ENCODE data around the gene EPHA1. TPM values are rescaled to one million over a fixed set of nuclear protein-coding genes. Genes with fewer than 3 reads are reported as not detected.

The EPHA1 gene
- total and polyA plus RNA-seq, 2 experiments from 2014 or later = 60.7 to 154 TPM

DNA sequence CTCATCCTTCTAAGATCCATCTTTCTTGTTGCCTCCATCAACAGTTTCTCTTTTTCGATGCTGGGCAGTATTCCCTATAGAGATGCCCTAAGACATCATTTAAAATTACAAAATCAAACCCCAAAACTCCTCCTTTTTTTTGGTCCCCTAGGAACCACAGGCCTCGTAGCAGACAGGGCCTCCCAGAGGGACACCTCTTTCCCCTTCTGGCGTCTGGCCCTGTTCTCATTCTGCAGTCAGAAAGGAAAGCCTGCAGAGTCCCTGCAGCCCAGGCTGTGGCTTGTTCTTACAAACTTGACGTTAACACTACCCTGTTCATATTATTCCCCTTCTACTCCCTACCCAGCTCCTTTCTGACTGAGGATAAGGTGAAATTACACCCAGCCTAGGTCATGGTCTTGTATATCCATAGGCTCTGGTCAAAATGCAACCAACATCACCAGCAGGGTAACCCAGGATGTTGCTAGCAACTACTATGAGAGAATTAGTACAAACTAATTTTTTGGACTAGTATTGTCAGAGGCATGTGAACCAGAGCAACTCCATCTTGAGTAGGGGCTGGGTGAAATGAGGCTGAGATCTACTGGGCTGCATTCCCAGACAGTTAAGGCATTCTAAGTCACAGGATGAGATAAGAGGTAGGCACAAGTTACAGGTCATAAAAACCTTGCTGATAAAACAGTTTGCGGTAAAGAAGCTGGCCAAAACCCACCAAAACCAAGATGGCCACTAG lies 3.5 kb upstream of the EPHA1 start:
- Histone ChIP-seq H3K4me3 (peak overlapping the region; percentile 43; the same call in 1 of the 2 replicates), H2AFZ (no peak overlapping the region), H3K27ac (ENCODE audit: low read depth) (peak overlapping the region; percentile 64; the same call in 1 of the 2 replicates), H3K4me1 (ENCODE audit: insufficient read depth) (peaks cover 65% of the 10 kb centered on the region), H4K20me1 (replicated peaks; ENCODE audit: insufficient read depth) (no peaks in the 10 kb centered on the region), H3K27me3 (ENCODE audit: insufficient read depth) (no peaks in the 10 kb centered on the region), H3F3A (replicated peaks; ENCODE audit: low read depth) (peaks cover 8% of the 10 kb centered on the region), H3K79me2 (replicated peaks; ENCODE audit: insufficient read depth) (peaks cover 19% of the 10 kb centered on the region), H3K36me3 (ENCODE audit: insufficient read depth) (no peaks in the 10 kb centered on the region), H3K9me2 (ENCODE audit: insufficient read depth) (no peaks in the 10 kb centered on the region), H3K4me2 (peak overlapping the region; percentile 76)
- no peak for DNase-seq (ENCODE audit: low spot score)
- peak overlapping the region; percentile 68 for H3K27ac Mint-ChIP-seq
- H3K36me3 Mint-ChIP-seq (ENCODE audit: low read depth) = peaks cover 4% of the 10 kb centered on the region
- TF ChIP-seq ZNF114 (CRISPR knock-in tag; IDR thresholded peaks at IDR 0.05) = no peak
- no peak for TF ChIP-seq CREB1 (CRISPR knock-in tag; IDR thresholded peaks at IDR 0.05; ENCODE audit: low read depth)
- no peak for TF ChIP-seq NANOG (IDR thresholded peaks at IDR 0.05; ENCODE audit: borderline replicate concordance)
- no peak for TF ChIP-seq JUNB (IDR thresholded peaks at IDR 0.05; ENCODE audit: unreplicated experiment)
- TF ChIP-seq POLR2AphosphoS5 (IDR thresholded peaks at IDR 0.05; ENCODE audit: low read depth) = no peak
- TF ChIP-seq EZH2 (IDR thresholded peaks at IDR 0.05; ENCODE audit: low read depth, unreplicated experiment) = no peak
- TF ChIP-seq STAT1 (IDR thresholded peaks at IDR 0.05; ENCODE audit: unreplicated experiment) = no peak
- no peak for TF ChIP-seq EZH2phosphoT487 (IDR thresholded peaks at IDR 0.05; ENCODE audit: unreplicated experiment)
- no peak for TF ChIP-seq REST (IDR thresholded peaks at IDR 0.05; ENCODE audit: unreplicated experiment)
- TF ChIP-seq, protein P1, sequence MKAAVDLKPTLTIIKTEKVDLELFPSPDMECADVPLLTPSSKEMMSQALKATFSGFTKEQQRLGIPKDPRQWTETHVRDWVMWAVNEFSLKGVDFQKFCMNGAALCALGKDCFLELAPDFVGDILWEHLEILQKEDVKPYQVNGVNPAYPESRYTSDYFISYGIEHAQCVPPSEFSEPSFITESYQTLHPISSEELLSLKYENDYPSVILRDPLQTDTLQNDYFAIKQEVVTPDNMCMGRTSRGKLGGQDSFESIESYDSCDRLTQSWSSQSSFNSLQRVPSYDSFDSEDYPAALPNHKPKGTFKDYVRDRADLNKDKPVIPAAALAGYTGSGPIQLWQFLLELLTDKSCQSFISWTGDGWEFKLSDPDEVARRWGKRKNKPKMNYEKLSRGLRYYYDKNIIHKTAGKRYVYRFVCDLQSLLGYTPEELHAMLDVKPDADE (IDR thresholded peaks at IDR 0.05) = no peak
- TF ChIP-seq, protein P2, sequence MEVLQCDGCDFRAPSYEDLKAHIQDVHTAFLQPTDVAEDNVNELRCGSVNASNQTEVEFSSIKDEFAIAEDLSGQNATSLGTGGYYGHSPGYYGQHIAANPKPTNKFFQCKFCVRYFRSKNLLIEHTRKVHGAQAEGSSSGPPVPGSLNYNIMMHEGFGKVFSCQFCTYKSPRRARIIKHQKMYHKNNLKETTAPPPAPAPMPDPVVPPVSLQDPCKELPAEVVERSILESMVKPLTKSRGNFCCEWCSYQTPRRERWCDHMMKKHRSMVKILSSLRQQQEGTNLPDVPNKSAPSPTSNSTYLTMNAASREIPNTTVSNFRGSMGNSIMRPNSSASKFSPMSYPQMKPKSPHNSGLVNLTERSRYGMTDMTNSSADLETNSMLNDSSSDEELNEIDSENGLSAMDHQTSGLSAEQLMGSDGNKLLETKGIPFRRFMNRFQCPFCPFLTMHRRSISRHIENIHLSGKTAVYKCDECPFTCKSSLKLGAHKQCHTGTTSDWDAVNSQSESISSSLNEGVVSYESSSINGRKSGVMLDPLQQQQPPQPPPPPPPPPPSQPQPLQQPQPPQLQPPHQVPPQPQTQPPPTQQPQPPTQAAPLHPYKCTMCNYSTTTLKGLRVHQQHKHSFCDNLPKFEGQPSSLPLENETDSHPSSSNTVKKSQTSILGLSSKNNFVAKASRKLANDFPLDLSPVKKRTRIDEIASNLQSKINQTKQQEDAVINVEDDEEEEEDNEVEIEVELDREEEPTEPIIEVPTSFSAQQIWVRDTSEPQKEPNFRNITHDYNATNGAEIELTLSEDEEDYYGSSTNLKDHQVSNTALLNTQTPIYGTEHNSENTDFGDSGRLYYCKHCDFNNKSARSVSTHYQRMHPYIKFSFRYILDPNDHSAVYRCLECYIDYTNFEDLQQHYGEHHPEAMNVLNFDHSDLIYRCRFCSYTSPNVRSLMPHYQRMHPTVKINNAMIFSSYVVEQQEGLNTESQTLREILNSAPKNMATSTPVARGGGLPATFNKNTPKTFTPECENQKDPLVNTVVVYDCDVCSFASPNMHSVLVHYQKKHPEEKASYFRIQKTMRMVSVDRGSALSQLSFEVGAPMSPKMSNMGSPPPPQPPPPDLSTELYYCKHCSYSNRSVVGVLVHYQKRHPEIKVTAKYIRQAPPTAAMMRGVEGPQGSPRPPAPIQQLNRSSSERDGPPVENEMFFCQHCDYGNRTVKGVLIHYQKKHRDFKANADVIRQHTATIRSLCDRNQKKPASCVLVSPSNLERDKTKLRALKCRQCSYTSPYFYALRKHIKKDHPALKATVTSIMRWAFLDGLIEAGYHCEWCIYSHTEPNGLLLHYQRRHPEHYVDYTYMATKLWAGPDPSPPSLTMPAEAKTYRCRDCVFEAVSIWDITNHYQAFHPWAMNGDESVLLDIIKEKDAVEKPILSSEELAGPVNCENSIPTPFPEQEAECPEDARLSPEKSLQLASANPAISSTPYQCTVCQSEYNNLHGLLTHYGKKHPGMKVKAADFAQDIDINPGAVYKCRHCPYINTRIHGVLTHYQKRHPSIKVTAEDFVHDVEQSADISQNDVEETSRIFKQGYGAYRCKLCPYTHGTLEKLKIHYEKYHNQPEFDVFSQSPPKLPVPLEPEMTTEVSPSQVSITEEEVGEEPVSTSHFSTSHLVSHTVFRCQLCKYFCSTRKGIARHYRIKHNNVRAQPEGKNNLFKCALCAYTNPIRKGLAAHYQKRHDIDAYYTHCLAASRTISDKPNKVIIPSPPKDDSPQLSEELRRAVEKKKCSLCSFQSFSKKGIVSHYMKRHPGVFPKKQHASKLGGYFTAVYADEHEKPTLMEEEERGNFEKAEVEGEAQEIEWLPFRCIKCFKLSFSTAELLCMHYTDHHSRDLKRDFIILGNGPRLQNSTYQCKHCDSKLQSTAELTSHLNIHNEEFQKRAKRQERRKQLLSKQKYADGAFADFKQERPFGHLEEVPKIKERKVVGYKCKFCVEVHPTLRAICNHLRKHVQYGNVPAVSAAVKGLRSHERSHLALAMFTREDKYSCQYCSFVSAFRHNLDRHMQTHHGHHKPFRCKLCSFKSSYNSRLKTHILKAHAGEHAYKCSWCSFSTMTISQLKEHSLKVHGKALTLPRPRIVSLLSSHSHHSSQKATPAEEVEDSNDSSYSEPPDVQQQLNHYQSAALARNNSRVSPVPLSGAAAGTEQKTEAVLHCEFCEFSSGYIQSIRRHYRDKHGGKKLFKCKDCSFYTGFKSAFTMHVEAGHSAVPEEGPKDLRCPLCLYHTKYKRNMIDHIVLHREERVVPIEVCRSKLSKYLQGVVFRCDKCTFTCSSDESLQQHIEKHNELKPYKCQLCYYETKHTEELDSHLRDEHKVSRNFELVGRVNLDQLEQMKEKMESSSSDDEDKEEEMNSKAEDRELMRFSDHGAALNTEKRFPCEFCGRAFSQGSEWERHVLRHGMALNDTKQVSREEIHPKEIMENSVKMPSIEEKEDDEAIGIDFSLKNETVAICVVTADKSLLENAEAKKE (CRISPR knock-in tag; IDR thresholded peaks at IDR 0.05) = no peak
- TF ChIP-seq CTCF (conservative IDR thresholded peaks at IDR 0.05; ENCODE audit: low read depth in 2 of 2) = no peak
- TF ChIP-seq ZNF331 (CRISPR knock-in tag; IDR thresholded peaks at IDR 0.05; ENCODE audit: low read depth) = no peak
- H3K27me3 Mint-ChIP-seq (ENCODE audit: insufficient read depth, low read depth, poor library complexity) = peaks cover 28% of the 10 kb centered on the region
- no peak overlapping the region; the same call in 2 of the 3 replicates for H3K4me3 Mint-ChIP-seq
- H3K4me1 Mint-ChIP-seq = peaks cover 76% of the 10 kb centered on the region
- no peak for ATAC-seq
- no peaks in the 10 kb centered on the region; the same call in 2 of the 3 replicates for H3K9me3 Mint-ChIP-seq

Data from GM23338 (cell line).